ENCODE measurements around the gene RNF103.

GRCh38 chr2:86557836-86558235 is 65.8 kb downstream of the RNF103 start:
- TF ChIP-seq EZH2phosphoT487 (IDR thresholded peaks at IDR 0.05; ENCODE audit: insufficient read depth, low read depth), result no peak
- TF ChIP-seq EZH2 (IDR thresholded peaks at IDR 0.05; ENCODE audit: insufficient read depth, poor library complexity, severe bottlenecking), result no peak

All from GM23248 (cell line).